Measurements from ENCODE around the gene PPM1B. TPM values are rescaled to one million over a fixed set of nuclear protein-coding genes. Genes with fewer than 3 reads are reported as not detected.
"Not testable (repeated sequence)": the region's sequence is repeated elsewhere in the genome, so short reads cannot be mapped to it uniquely, and the experiment has no call there.

The PPM1B gene
- total RNA-seq, 1 donor from 2014 or later, result 36.2 TPM

- no peak for DNase-seq (ENCODE audit: extremely low spot score, unreplicated experiment)
- Mint-ChIP-seq H3K27ac (ENCODE audit: unreplicated experiment) (no peak overlapping the region), H3K36me3 (ENCODE audit: unreplicated experiment) (no peaks in the 10 kb centered on the region), H3K9me3 (ENCODE audit: unreplicated experiment) (no peaks in the 10 kb centered on the region), H3K27me3 (ENCODE audit: unreplicated experiment) (no peaks in the 10 kb centered on the region), H3K4me1 (ENCODE audit: unreplicated experiment) (peaks cover 4% of the 10 kb centered on the region), H3K4me3 (ENCODE audit: unreplicated experiment) (no peak overlapping the region)
- no peak for TF ChIP-seq CTCF (IDR thresholded peaks at IDR 0.05)
Measured at GRCh38 chr2:44126106-44126797, 42.4 kb upstream of the PPM1B start.

DNA sequence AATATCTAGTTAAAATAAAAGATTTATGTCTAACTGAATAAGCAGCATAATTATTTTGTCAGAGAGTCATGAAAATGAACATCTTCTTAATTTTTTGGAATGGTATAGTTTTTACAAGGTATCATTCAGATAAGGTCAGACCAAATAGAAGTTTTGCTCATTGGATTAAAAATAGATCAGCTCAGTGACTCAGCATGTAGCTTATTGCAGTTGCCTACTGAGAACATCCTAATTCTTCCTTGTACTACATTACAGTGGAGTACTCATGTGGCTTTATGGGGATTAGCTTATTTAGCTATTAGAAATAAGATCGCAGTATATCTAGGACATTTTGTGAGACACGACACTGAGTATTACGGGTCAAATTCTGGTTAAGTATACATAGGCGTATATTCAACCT is 38.2 kb upstream of the PPM1B start:
- Mint-ChIP-seq H3K27me3 (ENCODE audit: unreplicated experiment) (no peaks in the 10 kb centered on the region), H3K36me3 (ENCODE audit: unreplicated experiment) (no peaks in the 10 kb centered on the region), H3K9me3 (ENCODE audit: unreplicated experiment) (no peaks in the 10 kb centered on the region), H3K27ac (ENCODE audit: unreplicated experiment) (no peak overlapping the region), H3K4me3 (ENCODE audit: unreplicated experiment) (no peak overlapping the region), H3K4me1 (ENCODE audit: unreplicated experiment) (peaks cover 4% of the 10 kb centered on the region)
- no peak for DNase-seq (ENCODE audit: extremely low spot score, unreplicated experiment)
- no peak for TF ChIP-seq CTCF (IDR thresholded peaks at IDR 0.05)

DNA sequence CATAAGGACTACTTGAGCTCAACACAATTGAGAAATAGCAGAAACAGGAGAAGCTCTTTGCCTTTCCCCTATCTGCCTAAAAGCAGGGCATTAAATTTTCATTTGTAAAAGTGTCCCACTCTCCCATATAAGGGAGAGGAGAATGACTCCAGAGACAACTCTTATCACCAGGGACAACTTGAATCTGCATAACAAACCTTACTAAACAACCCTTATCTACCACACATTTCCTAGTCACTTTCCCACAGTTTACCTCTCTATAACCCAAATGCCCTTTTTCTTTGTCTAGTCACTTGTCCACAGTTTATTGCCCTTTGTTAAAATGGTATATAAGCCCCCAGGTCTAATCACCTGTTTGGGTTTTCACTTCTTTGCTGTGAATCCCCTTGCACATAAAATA is 37.5 kb upstream of the PPM1B start:
- no peak overlapping the region for H3K4me3 Mint-ChIP-seq (ENCODE audit: unreplicated experiment)
- H3K36me3 Mint-ChIP-seq (ENCODE audit: unreplicated experiment), result no peaks in the 10 kb centered on the region

DNA sequence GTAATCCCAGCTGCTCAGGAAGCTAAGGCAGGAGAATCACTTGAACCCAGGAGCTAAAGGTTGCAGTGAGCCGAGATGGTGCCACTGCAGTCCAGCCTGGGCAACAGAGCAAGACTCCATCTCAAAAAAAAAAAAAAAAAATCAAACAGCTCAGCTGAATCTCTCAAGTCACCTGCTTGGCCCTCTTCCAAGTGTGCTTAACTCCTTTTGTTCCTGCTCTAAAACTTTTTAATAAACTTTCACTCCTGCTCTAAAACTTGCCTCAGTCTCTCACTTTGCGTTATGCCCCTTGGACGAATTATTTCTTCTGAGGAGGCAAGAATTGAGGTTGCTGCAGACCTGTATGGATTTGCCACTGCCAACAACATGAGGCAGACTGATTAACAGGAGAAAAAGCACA is 35.1 kb upstream of the PPM1B start:
- H3K36me3 Mint-ChIP-seq (ENCODE audit: unreplicated experiment); H3K4me3 Mint-ChIP-seq (ENCODE audit: unreplicated experiment); H3K4me1 Mint-ChIP-seq (ENCODE audit: unreplicated experiment); H3K27ac Mint-ChIP-seq (ENCODE audit: unreplicated experiment); H3K9me3 Mint-ChIP-seq (ENCODE audit: unreplicated experiment); DNase-seq (ENCODE audit: extremely low spot score, unreplicated experiment); H3K27me3 Mint-ChIP-seq (ENCODE audit: unreplicated experiment): not testable (repeated sequence)

More for the DNA sequence above, 37.5 kb upstream of the PPM1B start:
- Mint-ChIP-seq H3K27me3 (ENCODE audit: unreplicated experiment) (no peaks in the 10 kb centered on the region), H3K9me3 (ENCODE audit: unreplicated experiment) (no peaks in the 10 kb centered on the region), H3K4me1 (ENCODE audit: unreplicated experiment) (peaks cover 7% of the 10 kb centered on the region), H3K27ac (ENCODE audit: unreplicated experiment) (no peak overlapping the region)
- no peak for DNase-seq (ENCODE audit: extremely low spot score, unreplicated experiment)
- no peak for TF ChIP-seq CTCF (IDR thresholded peaks at IDR 0.05)

GRCh38 chr2:44134848-44135247 is 33.8 kb upstream of the PPM1B start:
- no peak for TF ChIP-seq CTCF (IDR thresholded peaks at IDR 0.05)
- Mint-ChIP-seq H3K4me3 (ENCODE audit: unreplicated experiment) (no peak overlapping the region), H3K27ac (ENCODE audit: unreplicated experiment) (no peak overlapping the region), H3K36me3 (ENCODE audit: unreplicated experiment) (no peaks in the 10 kb centered on the region), H3K9me3 (ENCODE audit: unreplicated experiment) (no peaks in the 10 kb centered on the region), H3K4me1 (ENCODE audit: unreplicated experiment) (peaks cover 10% of the 10 kb centered on the region), H3K27me3 (ENCODE audit: unreplicated experiment) (no peaks in the 10 kb centered on the region)
- no peak for DNase-seq (ENCODE audit: extremely low spot score, unreplicated experiment)

Measured in osteocyte (in vitro differentiated cells).